GM18870 (cell line): ENCODE results near the gene RUNX2.
"Not testable (repeated sequence)": the region's sequence is repeated elsewhere in the genome, so short reads cannot be mapped to it uniquely, and the experiment has no call there.

Source experiments
- ATAC-seq: cut with Tn5 transposase; IDR thresholded peaks from one replicate; pipeline ENCODE4 v1.9.1; 2021; ENCODE audit warnings: moderate library complexity; ENCODE audit not compliant: unreplicated experiment

Gene RUNX2

GRCh38 chr6:45450132-45450531, 122.0 kb downstream of the RUNX2 start:
- no peak for ATAC-seq

GRCh38 chr6:45450831-45451230, 122.7 kb downstream of the RUNX2 start:
- ATAC-seq = no peak

- ATAC-seq = no peak
Measured at GRCh38 chr6:45454008-45454911, 126.1 kb downstream of the RUNX2 start.

- ATAC-seq = no peak
Measured at GRCh38 chr6:45455408-45455807, 127.3 kb downstream of the RUNX2 start.

- no peak for ATAC-seq
Measured at GRCh38 chr6:45457141-45457540, 129.0 kb downstream of the RUNX2 start.

GRCh38 chr6:45458672-45459071, 130.5 kb downstream of the RUNX2 start:
- ATAC-seq = no peak

GRCh38 chr6:45460166-45460565, 132.0 kb downstream of the RUNX2 start:
- ATAC-seq = no peak

- ATAC-seq = no peak
Measured at GRCh38 chr6:45461486-45461885, 133.4 kb downstream of the RUNX2 start.

- no peak for ATAC-seq
Measured at GRCh38 chr6:45462190-45463134, 134.3 kb downstream of the RUNX2 start.

GRCh38 chr6:45464685-45465084, 136.6 kb downstream of the RUNX2 start:
- ATAC-seq = no peak

GRCh38 chr6:45466686-45467085, 138.6 kb downstream of the RUNX2 start:
- no peak for ATAC-seq

- not testable (repeated sequence) for ATAC-seq
Measured at GRCh38 chr6:45467417-45467816, 139.3 kb downstream of the RUNX2 start.

GRCh38 chr6:45467853-45468252, 139.7 kb downstream of the RUNX2 start:
- ATAC-seq = no peak

GRCh38 chr6:45469663-45470062, 141.5 kb downstream of the RUNX2 start:
- ATAC-seq = no peak

- ATAC-seq = no peak
Measured at GRCh38 chr6:45470131-45470738, 142.1 kb downstream of the RUNX2 start.

GRCh38 chr6:45472382-45472781, 144.3 kb downstream of the RUNX2 start:
- no peak for ATAC-seq

GRCh38 chr6:45473121-45473993, 145.2 kb downstream of the RUNX2 start:
- no peak for ATAC-seq

GRCh38 chr6:45474376-45474775, 146.2 kb downstream of the RUNX2 start:
- ATAC-seq = no peak

GRCh38 chr6:45476341-45476740, 148.2 kb downstream of the RUNX2 start:
- no peak for ATAC-seq

- no peak for ATAC-seq
Measured at GRCh38 chr6:45477278-45477677, 149.1 kb downstream of the RUNX2 start.
